ENCODE results near the gene MT1G. TPM values are rescaled to one million over a fixed set of nuclear protein-coding genes. Genes with fewer than 3 reads are reported as not detected.
"Not testable (repeated sequence)": the region's sequence is repeated elsewhere in the genome, so short reads cannot be mapped to it uniquely, and the experiment has no call there.

Gene MT1G
- total RNA-seq, 1 experiment from 2014 or later = not detected

GRCh38 chr16:56621665-56622445 is 46.0 kb downstream of the MT1G start:
- not testable (repeated sequence) for DNase-seq (ENCODE audit: low spot score)

GRCh38 chr16:56620339-56620897 is 47.4 kb downstream of the MT1G start:
- no peak for DNase-seq (ENCODE audit: low spot score)

- no peak for DNase-seq (ENCODE audit: low spot score)
These were observed 49.7 kb downstream of the MT1G start for GRCh38 chr16:56618138-56618537.

- DNase-seq (ENCODE audit: low spot score) = no peak
These were observed 50.4 kb downstream of the MT1G start for GRCh38 chr16:56617212-56618085.

Other genes with a start within 250 kb of the MT1G start
- gene AMFR, start 242.5 kb downstream of the MT1G start, total RNA-seq (2014; rRNA removed; shearing (Covaris generic)) = 172 and 175 TPM in 2 replicates
- 177 and 191 TPM in 2 replicates for gene NUDT21, start 216.7 kb downstream of the MT1G start, total RNA-seq (2014; rRNA removed; shearing (Covaris generic))
- gene OGFOD1, start 216.5 kb downstream of the MT1G start, total RNA-seq (2014; rRNA removed; shearing (Covaris generic)) = 154 and 217 TPM in 2 replicates
- gene BBS2, start 148.0 kb downstream of the MT1G start, total RNA-seq (2014; rRNA removed; shearing (Covaris generic)) = 57.6 and 64.5 TPM in 2 replicates
- gene MT4, start 103.0 kb downstream of the MT1G start, total RNA-seq (2014; rRNA removed; shearing (Covaris generic)) = not detected in 2 replicates
- gene MT3, start 78.5 kb downstream of the MT1G start, total RNA-seq (2014; rRNA removed; shearing (Covaris generic)) = not detected in 2 replicates
- 137 and 184 TPM in 2 replicates for gene MT2A, start 59.5 kb downstream of the MT1G start, total RNA-seq (2014; rRNA removed; shearing (Covaris generic))
- gene MT1E, start 42.3 kb downstream of the MT1G start, total RNA-seq (2014; rRNA removed; shearing (Covaris generic)) = not detected in 2 replicates
- gene MT1M, start 35.4 kb downstream of the MT1G start, total RNA-seq (2014; rRNA removed; shearing (Covaris generic)) = not detected in 2 replicates
- gene MT1A, start 29.4 kb downstream of the MT1G start, total RNA-seq (2014; rRNA removed; shearing (Covaris generic)) = not detected in 2 replicates
- not detected in 2 replicates for gene MT1B, start 16.2 kb downstream of the MT1G start, total RNA-seq (2014; rRNA removed; shearing (Covaris generic))
- gene MT1F, start 10.1 kb downstream of the MT1G start, total RNA-seq (2014; rRNA removed; shearing (Covaris generic)) = not detected in 2 replicates
- not detected in 2 replicates for gene MT1H, start 1.7 kb upstream of the MT1G start, total RNA-seq (2014; rRNA removed; shearing (Covaris generic))
- 24.9 and 97.3 TPM in 2 replicates for gene MT1X, start 14.4 kb upstream of the MT1G start, total RNA-seq (2014; rRNA removed; shearing (Covaris generic))
- gene NUP93, start 62.1 kb upstream of the MT1G start, total RNA-seq (2014; rRNA removed; shearing (Covaris generic)) = 134 and 139 TPM in 2 replicates
- gene SLC12A3, start 197.1 kb upstream of the MT1G start, total RNA-seq (2014; rRNA removed; shearing (Covaris generic)) = not detected in 2 replicates